ENCODE data around the gene ADGRE3.

DNA sequence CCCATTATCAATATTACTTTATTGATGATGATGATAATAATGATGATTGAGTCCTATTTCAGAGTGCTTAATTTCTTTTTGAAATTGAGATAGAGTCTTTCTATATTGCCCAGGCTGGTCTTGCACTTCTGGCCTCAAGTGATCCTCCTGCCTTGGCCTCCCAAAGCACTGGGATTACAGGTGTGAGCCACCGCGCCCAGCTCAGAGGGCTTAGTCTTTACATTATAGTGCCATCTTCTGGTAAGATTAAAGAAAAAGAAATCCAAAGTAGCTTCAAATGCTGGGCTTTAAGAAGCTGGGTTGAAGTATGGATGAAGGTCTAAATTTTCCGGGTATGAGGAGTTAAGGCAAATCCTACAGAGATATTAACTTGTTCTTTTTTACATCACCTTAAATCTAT is 11.8 kb upstream of the ADGRE3 start:
- peak; percentile 68; the same call in 1 of the 2 replicates for TF ChIP-seq CTCF (conservative IDR thresholded peaks at IDR 0.05; ENCODE audit: low read depth, low read length)
- no peak for TF ChIP-seq EZH2phosphoT487 (IDR thresholded peaks at IDR 0.05; ENCODE audit: borderline replicate concordance, low read length)
- no peak for TF ChIP-seq EZH2 (IDR thresholded peaks at IDR 0.05; ENCODE audit: low read length, unreplicated experiment)
